ENCODE results near the gene RYR2.
"Not testable (repeated sequence)": the region's sequence is repeated elsewhere in the genome, so short reads cannot be mapped to it uniquely, and the experiment has no call there.

Gene RYR2

GRCh38 chr1:237562242-237562823, 520.3 kb downstream of the RYR2 start:
- no peak for DNase-seq (ENCODE audit: low read depth in 2 of 2)

GRCh38 chr1:237565236-237565635, 523.3 kb downstream of the RYR2 start:
- DNase-seq (ENCODE audit: low read depth in 2 of 2), result no peak

GRCh38 chr1:237566581-237566980, 524.6 kb downstream of the RYR2 start:
- no peak for DNase-seq (ENCODE audit: low read depth in 2 of 2)

DNA sequence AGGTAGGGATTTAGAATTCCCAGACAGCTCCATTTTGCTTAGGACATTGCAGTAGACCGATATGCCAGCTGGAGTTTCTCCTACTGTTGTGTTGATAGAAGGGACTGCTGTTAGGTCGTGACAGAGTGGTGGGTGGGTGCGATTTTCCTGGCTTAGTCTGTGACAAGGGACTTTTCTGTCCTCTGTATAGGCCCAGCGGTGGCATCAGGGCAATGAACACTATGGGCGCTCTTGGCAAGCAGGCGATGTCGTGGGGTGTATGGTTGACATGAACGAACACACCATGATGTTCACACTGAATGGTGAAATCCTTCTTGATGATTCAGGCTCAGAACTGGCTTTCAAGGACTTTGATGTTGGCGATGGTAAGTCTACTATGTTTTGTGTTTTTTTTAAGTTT, 527.0 kb downstream of the RYR2 start:
- no peak for DNase-seq (ENCODE audit: low read depth in 2 of 2)

- DNase-seq (ENCODE audit: low read depth in 2 of 2), result no peak
Observed at GRCh38 chr1:237570530-237570929, 528.5 kb downstream of the RYR2 start.

GRCh38 chr1:237574536-237574935, 532.6 kb downstream of the RYR2 start:
- DNase-seq (ENCODE audit: low read depth in 2 of 2), result no peak

- no peak for DNase-seq (ENCODE audit: low read depth in 2 of 2)
Observed at GRCh38 chr1:237578540-237578939, 536.6 kb downstream of the RYR2 start.

- DNase-seq (ENCODE audit: low read depth in 2 of 2), result no peak
Observed at GRCh38 chr1:237580726-237581125, 538.7 kb downstream of the RYR2 start.

GRCh38 chr1:237583270-237583669, 541.3 kb downstream of the RYR2 start:
- no peak for DNase-seq (ENCODE audit: low read depth in 2 of 2)

DNA sequence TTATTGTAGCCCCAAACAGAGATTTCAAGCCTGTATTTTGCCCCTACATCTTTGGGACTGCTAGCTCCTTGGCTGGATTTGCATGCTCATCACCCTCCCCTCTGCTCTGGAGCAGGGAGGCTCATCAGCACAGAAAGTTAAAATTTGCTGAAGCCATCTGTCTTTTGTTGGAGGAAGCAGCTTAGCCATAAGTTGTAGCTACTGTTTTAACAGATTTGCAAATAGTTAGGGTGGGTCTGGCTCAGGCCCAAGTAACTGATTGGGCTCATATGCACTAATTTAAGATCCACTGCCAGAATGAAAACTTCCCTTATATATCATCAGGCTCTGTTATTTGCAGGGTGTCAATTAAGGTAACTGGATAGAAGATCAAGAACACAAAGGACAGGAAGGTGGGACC, 541.8 kb downstream of the RYR2 start:
- no peak for DNase-seq (ENCODE audit: low read depth in 2 of 2)

GRCh38 chr1:237590386-237590785, 548.4 kb downstream of the RYR2 start:
- DNase-seq (ENCODE audit: low read depth in 2 of 2), result no peak

GRCh38 chr1:237591353-237591752, 549.4 kb downstream of the RYR2 start:
- DNase-seq (ENCODE audit: low read depth in 2 of 2), result no peak

- not testable (repeated sequence) for DNase-seq (ENCODE audit: low read depth in 2 of 2)
Observed at GRCh38 chr1:237603036-237603568, 561.1 kb downstream of the RYR2 start.

GRCh38 chr1:237608433-237608832, 566.4 kb downstream of the RYR2 start:
- no peak for DNase-seq (ENCODE audit: low read depth in 2 of 2)

DNA sequence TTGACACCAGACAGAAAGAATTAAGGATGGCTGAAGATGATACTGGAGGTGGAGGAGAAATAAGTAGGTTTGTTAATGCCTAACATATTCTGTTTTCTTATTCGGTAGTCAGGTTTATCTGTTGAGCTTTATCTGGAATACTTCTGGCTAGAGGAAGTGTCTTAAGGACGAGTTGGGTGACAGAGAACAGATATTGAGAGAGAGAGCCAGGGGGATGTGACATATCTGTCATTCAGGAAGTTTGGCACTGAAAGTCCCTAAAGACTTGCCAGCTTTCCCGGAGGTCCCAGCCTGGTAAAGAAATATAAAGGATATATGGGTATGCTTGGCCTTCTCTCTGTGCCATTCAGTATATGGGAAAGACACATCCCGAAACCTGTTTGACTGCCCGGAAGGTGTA, 568.2 kb downstream of the RYR2 start:
- DNase-seq (ENCODE audit: low read depth in 2 of 2), result no peak

DNA sequence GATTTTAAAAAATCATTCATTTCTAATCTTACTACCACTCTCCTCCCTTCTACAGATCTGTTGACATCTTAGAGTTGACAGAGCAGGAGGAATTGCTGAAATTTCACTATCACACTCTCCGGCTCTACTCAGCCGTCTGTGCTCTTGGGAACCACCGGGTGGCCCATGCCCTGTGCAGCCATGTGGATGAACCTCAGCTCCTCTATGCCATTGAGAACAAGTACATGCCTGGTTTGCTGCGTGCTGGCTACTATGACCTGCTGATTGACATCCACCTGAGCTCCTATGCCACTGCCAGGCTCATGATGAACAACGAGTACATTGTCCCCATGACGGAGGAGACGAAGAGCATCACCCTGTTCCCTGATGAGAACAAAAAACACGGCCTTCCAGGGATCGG, 572.0 kb downstream of the RYR2 start:
- no peak for DNase-seq (ENCODE audit: low read depth in 2 of 2)

DNA sequence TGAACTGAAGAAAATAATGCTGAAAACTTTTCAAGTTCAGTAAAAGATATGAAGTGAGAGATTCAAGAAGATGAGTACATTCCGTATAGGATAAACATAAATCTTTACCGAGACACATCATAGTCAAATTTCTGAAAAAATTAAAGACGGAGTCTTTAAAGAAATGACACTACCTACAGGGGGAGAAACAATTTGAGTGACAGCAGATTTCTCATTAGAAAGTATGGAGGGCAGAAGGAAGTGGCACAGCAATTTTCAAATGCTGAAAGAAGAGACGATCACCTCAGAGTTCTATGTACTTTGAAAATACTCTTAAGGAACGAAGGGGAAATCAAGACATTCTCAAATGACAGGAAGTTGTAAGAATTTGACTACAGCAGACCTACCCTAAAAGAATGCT, 577.6 kb downstream of the RYR2 start:
- DNase-seq (ENCODE audit: low read depth in 2 of 2), result no peak

GRCh38 chr1:237634922-237635321, 592.9 kb downstream of the RYR2 start:
- DNase-seq (ENCODE audit: low read depth in 2 of 2), result no peak

- DNase-seq (ENCODE audit: low read depth in 2 of 2), result no peak
Observed at GRCh38 chr1:237638555-237638954, 596.6 kb downstream of the RYR2 start.

- no peak for DNase-seq (ENCODE audit: low read depth in 2 of 2)
Observed at GRCh38 chr1:237640011-237640671, 598.2 kb downstream of the RYR2 start.

GRCh38 chr1:237640966-237641365, 599.0 kb downstream of the RYR2 start:
- DNase-seq (ENCODE audit: low read depth in 2 of 2), result no peak

GRCh38 chr1:237650809-237651208, 608.8 kb downstream of the RYR2 start:
- DNase-seq (ENCODE audit: low read depth in 2 of 2), result no peak

- no peak for DNase-seq (ENCODE audit: low read depth in 2 of 2)
Observed at GRCh38 chr1:237655778-237656177, 613.8 kb downstream of the RYR2 start.

DNA sequence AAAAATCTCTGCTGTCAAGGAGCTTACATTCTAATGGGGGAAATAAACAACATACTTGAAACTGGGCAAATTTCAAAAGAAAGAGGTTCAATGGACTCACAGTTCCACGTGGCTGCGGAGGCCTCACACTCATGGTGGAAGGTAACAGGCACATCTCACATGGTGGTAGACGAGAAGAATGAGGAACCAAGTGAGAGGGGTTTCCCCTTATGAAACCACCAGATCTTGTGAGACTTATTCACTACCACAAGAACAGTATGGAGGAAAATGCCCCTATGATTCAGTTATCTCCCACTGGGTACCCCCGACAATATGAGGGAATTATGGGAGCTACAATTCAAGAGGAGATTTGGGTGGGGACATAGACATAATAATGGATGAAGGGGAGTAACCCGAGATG, 622.4 kb downstream of the RYR2 start:
- no peak for DNase-seq (ENCODE audit: low read depth in 2 of 2)
